ENCODE measurements around the gene MED13. TPM values are rescaled to one million over a fixed set of nuclear protein-coding genes. Genes with fewer than 3 reads are reported as not detected.
A peak's percentile ranks its signal among the peaks of the same experiment; 100 is the strongest.

MED13 gene
- total RNA-seq, 1 experiment from 2014 or later: 60.7 TPM

- Histone ChIP-seq H4K5ac (ENCODE audit: insufficient read length, low read depth, low read length) (no peak overlapping the region), H2BK20ac (ENCODE audit: low read depth, low read length, poor library complexity, severe bottlenecking) (no peak overlapping the region), H2AFZ (ENCODE audit: low read length) (no peak overlapping the region), H3K4me2 (ENCODE audit: insufficient read depth, insufficient read length, low read length) (no peak overlapping the region), H3K23me2 (ENCODE audit: insufficient read length, low read depth, low read length, poor library complexity, severe bottlenecking) (no peaks in the 10 kb centered on the region), H3K14ac (ENCODE audit: insufficient read depth, low read length) (no peak overlapping the region), H3K23ac (ENCODE audit: insufficient read length, low read depth, low read length) (no peak overlapping the region), H3K27ac (ENCODE audit: insufficient read length, low read depth, low read length) (no peak overlapping the region), H2BK5ac (ENCODE audit: insufficient read length, low read length) (no peak overlapping the region), H3K79me1 (ENCODE audit: insufficient read depth, low read depth, low read length, poor library complexity, severe bottlenecking) (no peaks in the 10 kb centered on the region), H2AK5ac (ENCODE audit: insufficient read length, low read length) (no peak overlapping the region), H2BK12ac (ENCODE audit: insufficient read length, low read depth, low read length) (no peak overlapping the region), H3K18ac (ENCODE audit: insufficient read length, low read depth, low read length) (no peak overlapping the region), H3K27me3 (ENCODE audit: insufficient read depth, low read length) (no peaks in the 10 kb centered on the region), H3K9ac (ENCODE audit: extremely low read depth, insufficient read length, low read length) (no peak overlapping the region), H3K9me3 (ENCODE audit: control insufficient read depth, low read depth, low read length) (no peaks in the 10 kb centered on the region), H2BK120ac (ENCODE audit: low read depth, low read length, poor library complexity, severe bottlenecking) (no peak overlapping the region), H4K91ac (ENCODE audit: insufficient read length, low read depth, low read length) (no peak overlapping the region), H3T11ph (ENCODE audit: low read length) (no peak overlapping the region), H3K4ac (ENCODE audit: low read depth, low read length) (no peak overlapping the region), H3K56ac (ENCODE audit: insufficient read length, low read depth, low read length) (no peak overlapping the region), H3K4me1 (ENCODE audit: insufficient read depth, low read length) (no peaks in the 10 kb centered on the region), H4K8ac (replicated peaks; ENCODE audit: insufficient read length, low read depth, low read length) (no peak overlapping the region), H4K20me1 (ENCODE audit: control insufficient read depth, insufficient read depth, insufficient read length) (no peaks in the 10 kb centered on the region), H3K79me2 (ENCODE audit: insufficient read depth, low read length) (no peaks in the 10 kb centered on the region), H2BK15ac (ENCODE audit: low read depth, low read length) (no peak overlapping the region)
- H3K27ac Mint-ChIP-seq: peak overlapping the region in 2 of 3 experiments; percentile 7 to 44; a peak in 2 of 7 replicates
- no peak for TF ChIP-seq CTCF (conservative IDR thresholded peaks at IDR 0.05)
- H3K27me3 Mint-ChIP-seq (ENCODE audit: low read depth): no peaks in the 10 kb centered on the region
- H3K4me1 Mint-ChIP-seq: peaks cover 8 to 9% of the 10 kb centered on the region in 2 experiments; a peak in 2 of 4 replicates
- H3K36me3 Mint-ChIP-seq (ENCODE audit: insufficient read depth in 1 of 3, low read depth in 3 of 3): peaks cover 17 to 59% (median 49%) of the 10 kb centered on the region in 3 experiments; a peak in 6 of 7 replicates
- H3K9me3 Mint-ChIP-seq: no peaks in the 10 kb centered on the region
- H3K4me3 Mint-ChIP-seq: no peak overlapping the region
- no peak for DNase-seq
- 100% methylated on average over 1 of the region's 2 CpGs for WGBS (ENCODE audit: extremely low coverage, insufficient read length, low lambda C conversion rate)
These were observed 167.4 kb downstream of the MED13 start for GRCh38 chr17:61897548-61898180.

All from H9 (cell line).